ENCODE results near the gene PID1. TPM values are rescaled to one million over a fixed set of nuclear protein-coding genes. Genes with fewer than 3 reads are reported as not detected.

The PID1 gene
- polyA plus RNA-seq, 3 donors: 61.8 to 117 (median 62.3) TPM

DNA sequence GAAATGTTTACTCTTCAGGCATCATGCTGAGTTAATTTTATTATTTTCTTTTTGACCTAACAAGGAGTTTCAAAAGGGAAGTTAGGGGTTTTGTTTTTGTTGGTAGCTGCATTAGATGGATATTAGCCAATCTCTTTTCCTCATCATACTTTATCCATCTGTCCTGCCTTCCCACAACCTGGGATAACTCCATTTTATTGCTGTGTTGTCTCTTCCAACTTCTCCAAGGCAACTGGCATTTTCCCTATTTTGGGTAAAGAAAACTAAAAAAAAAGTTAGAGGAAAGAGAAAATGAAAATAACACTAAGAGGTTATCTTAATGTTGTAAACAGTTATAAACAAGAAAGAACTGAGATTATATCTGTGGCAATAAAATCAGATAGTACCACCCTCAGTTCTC lies 147.0 kb downstream of the PID1 start:
- H3K9me3 Mint-ChIP-seq: peaks cover 0 to 8% (median 2%) of the 10 kb centered on the region in 7 donors
- no peak for DNase-seq
- H3K4me3 Mint-ChIP-seq: no peak overlapping the region
- no peaks in the 10 kb centered on the region for H3K36me3 Mint-ChIP-seq
- H4K20me1 ChIP-seq (ENCODE audit: insufficient read depth, low read length): peaks cover 90% of the 10 kb centered on the region
- no peak overlapping the region for H3K4me3 ChIP-seq (replicated peaks in 1 of 3; ENCODE audit: low read depth in 2 of 3, low read length in 3 of 3)
- TF ChIP-seq, protein P1, sequence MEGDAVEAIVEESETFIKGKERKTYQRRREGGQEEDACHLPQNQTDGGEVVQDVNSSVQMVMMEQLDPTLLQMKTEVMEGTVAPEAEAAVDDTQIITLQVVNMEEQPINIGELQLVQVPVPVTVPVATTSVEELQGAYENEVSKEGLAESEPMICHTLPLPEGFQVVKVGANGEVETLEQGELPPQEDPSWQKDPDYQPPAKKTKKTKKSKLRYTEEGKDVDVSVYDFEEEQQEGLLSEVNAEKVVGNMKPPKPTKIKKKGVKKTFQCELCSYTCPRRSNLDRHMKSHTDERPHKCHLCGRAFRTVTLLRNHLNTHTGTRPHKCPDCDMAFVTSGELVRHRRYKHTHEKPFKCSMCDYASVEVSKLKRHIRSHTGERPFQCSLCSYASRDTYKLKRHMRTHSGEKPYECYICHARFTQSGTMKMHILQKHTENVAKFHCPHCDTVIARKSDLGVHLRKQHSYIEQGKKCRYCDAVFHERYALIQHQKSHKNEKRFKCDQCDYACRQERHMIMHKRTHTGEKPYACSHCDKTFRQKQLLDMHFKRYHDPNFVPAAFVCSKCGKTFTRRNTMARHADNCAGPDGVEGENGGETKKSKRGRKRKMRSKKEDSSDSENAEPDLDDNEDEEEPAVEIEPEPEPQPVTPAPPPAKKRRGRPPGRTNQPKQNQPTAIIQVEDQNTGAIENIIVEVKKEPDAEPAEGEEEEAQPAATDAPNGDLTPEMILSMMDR (IDR thresholded peaks at IDR 0.05): no peak
- intact Hi-C loops (cut with micrococcal nuclease): no loop called here
- H3K4me1 ChIP-seq (ENCODE audit: control insufficient read depth in 1 of 2, insufficient read depth in 2 of 2, low read length in 2 of 2): no peaks in the 10 kb centered on the region
- H3K27ac Mint-ChIP-seq: no peak overlapping the region
- H3K9ac ChIP-seq (ENCODE audit: insufficient read depth, low read length, poor library complexity, severe bottlenecking): no peak overlapping the region
- H3K27ac ChIP-seq (ENCODE audit: low read depth in 1 of 2, low read length in 2 of 2): no peak overlapping the region
- H2AFZ ChIP-seq (ENCODE audit: insufficient read depth, low read depth, low read length, poor library complexity, severe bottlenecking): no peak overlapping the region
- H3K9me3 ChIP-seq (replicated peaks in 1 of 2; ENCODE audit: control insufficient read depth in 1 of 2, insufficient read depth in 1 of 2, low read length in 2 of 2): peaks cover 0 to 2% of the 10 kb centered on the region in 2 donors
- H3K36me3 ChIP-seq (replicated peaks in 1 of 2; ENCODE audit: control insufficient read depth in 1 of 2, insufficient read depth in 2 of 2, low read length in 2 of 2): no peaks in the 10 kb centered on the region
- H3K79me2 ChIP-seq (ENCODE audit: insufficient read depth, low read length): no peaks in the 10 kb centered on the region
- no peaks in the 10 kb centered on the region for H3K27me3 ChIP-seq (ENCODE audit: control insufficient read depth in 2 of 2, insufficient read depth in 2 of 2, low read length in 2 of 2)
- H3K27me3 Mint-ChIP-seq (ENCODE audit: low read depth in 3 of 3): peaks cover 0 to 2% (median 0%) of the 10 kb centered on the region in 3 donors
- no peak overlapping the region for H3K4me2 ChIP-seq (replicated peaks; ENCODE audit: extremely low read depth, low read length, poor library complexity, severe bottlenecking)
- H3K4me1 Mint-ChIP-seq: no peaks in the 10 kb centered on the region

DNA sequence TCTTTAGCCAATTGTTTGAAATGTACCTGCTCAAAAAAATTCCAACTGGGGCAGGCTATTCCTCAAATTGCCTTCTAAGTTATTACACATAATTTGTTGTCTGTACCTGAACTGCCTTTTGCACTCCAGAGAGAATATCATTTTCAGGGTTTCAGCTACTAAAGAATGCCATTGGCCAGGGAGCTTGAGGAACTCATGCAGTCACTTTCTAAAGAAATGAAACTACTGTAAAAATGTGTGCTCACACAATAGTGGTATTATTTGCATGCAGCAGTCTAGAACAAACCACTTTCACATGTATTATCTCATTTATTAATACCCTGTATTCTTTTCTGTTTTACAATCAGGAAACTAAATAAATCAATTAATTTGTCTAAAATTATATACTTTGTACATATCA lies 152.2 kb downstream of the PID1 start:
- H3K9me3 ChIP-seq (replicated peaks in 1 of 2; ENCODE audit: control insufficient read depth in 1 of 2, insufficient read depth in 1 of 2, low read length in 2 of 2): no peaks in the 10 kb centered on the region
- H2AFZ ChIP-seq (ENCODE audit: insufficient read depth, low read depth, low read length, poor library complexity, severe bottlenecking): no peak overlapping the region
- no peak for DNase-seq
- no peak overlapping the region for H3K4me3 Mint-ChIP-seq
- no peaks in the 10 kb centered on the region for H3K4me1 Mint-ChIP-seq
- H4K20me1 ChIP-seq (ENCODE audit: insufficient read depth, low read length): peaks cover 86% of the 10 kb centered on the region
- H3K4me2 ChIP-seq (replicated peaks; ENCODE audit: extremely low read depth, low read length, poor library complexity, severe bottlenecking): no peak overlapping the region
- peaks cover 0 to 2% (median 0%) of the 10 kb centered on the region in 3 donors for H3K27me3 Mint-ChIP-seq (ENCODE audit: low read depth in 3 of 3)
- H3K9me3 Mint-ChIP-seq: peaks cover 0 to 9% (median 5%) of the 10 kb centered on the region in 7 donors
- intact Hi-C loops (cut with micrococcal nuclease): no loop called here
- H3K79me2 ChIP-seq (ENCODE audit: insufficient read depth, low read length): no peaks in the 10 kb centered on the region
- no peak overlapping the region for H3K9ac ChIP-seq (ENCODE audit: insufficient read depth, low read length, poor library complexity, severe bottlenecking)
- no peaks in the 10 kb centered on the region for H3K27me3 ChIP-seq (ENCODE audit: control insufficient read depth in 2 of 2, insufficient read depth in 2 of 2, low read length in 2 of 2)
- H3K36me3 Mint-ChIP-seq: no peaks in the 10 kb centered on the region
- TF ChIP-seq, protein P1 (IDR thresholded peaks at IDR 0.05): no peak
- H3K4me3 ChIP-seq (replicated peaks in 1 of 3; ENCODE audit: low read depth in 2 of 3, low read length in 3 of 3): no peak overlapping the region
- no peaks in the 10 kb centered on the region for H3K4me1 ChIP-seq (ENCODE audit: control insufficient read depth in 1 of 2, insufficient read depth in 2 of 2, low read length in 2 of 2)
- no peak overlapping the region for H3K27ac Mint-ChIP-seq
- H3K27ac ChIP-seq (ENCODE audit: low read depth in 1 of 2, low read length in 2 of 2): no peak overlapping the region
- no peaks in the 10 kb centered on the region for H3K36me3 ChIP-seq (replicated peaks in 1 of 2; ENCODE audit: control insufficient read depth in 1 of 2, insufficient read depth in 2 of 2, low read length in 2 of 2)
